SK-N-SH (cell line): ENCODE results near the gene LRRIQ1. TPM values are rescaled to one million over a fixed set of nuclear protein-coding genes. Genes with fewer than 3 reads are reported as not detected.

Source experiments
- CTCF ChIA-PET: fragments of 300-600, 350-600 bp; formaldehyde crosslinking; extraction: SDS; loops from one replicate; lab custom pipeline; 2021; lab: Yijun Ruan, JAX
- POLR2A ChIA-PET: fragments of 350-600 bp; sonication (Branson Sonifier 250); formaldehyde crosslinking; extraction: SDS; loops from one replicate; lab custom pipeline; 2020; ENCODE audit warnings: antibody characterized with exemption, inconsistent platforms; lab: Yijun Ruan, JAX
- DNase-seq: peaks from one replicate; pipeline ENCODE4 v3.0.0; 2012
- H2AFZ ChIP-seq: fragments of 200-600 bp; sonication (generic); 2 replicates; pipeline ENCODE4 v1.8.1; 2016; ENCODE audit warnings: antibody characterized with exemption, mild to moderate bottlenecking, low read depth
- H3F3A ChIP-seq: fragments of 200-600 bp; sonication (generic); replicated peaks from 2 replicates; pipeline ENCODE3; 2016; ENCODE audit warnings: antibody characterized with exemption, mild to moderate bottlenecking; ENCODE audit not compliant: insufficient read depth
- H3K27ac ChIP-seq, 2 experiments: fragments of 200-500 bp in 1 of 2; fragments of 200-600 bp in 1 of 2; sonication (Bioruptor generic) in 1 of 2; sonication (generic), shearing (Covaris generic) in 1 of 2; 2 replicates each; pipeline versions ENCODE4 v1.5.1 to v1.6.1; 2014 to 2016; ENCODE audit warnings: low read depth in 2 of 2, inconsistent platforms in 1 of 2, low read length in 1 of 2, mild to moderate bottlenecking in 1 of 2, mixed read lengths in 1 of 2
- H3K27me3 ChIP-seq: fragments of 200-600 bp; sonication (generic), shearing (Covaris generic); 2 replicates; pipeline ENCODE4 v1.6.1; 2016; ENCODE audit warnings: mixed run types; ENCODE audit not compliant: insufficient read depth
- H3K36me3 ChIP-seq, 2 experiments: fragments of 200-500 bp in 1 of 2; fragments of 200-600 bp in 1 of 2; sonication (Bioruptor generic) in 1 of 2; sonication (generic) in 1 of 2; replicated peaks in 1 of 2; 2 replicates each; pipeline versions ENCODE3 to v1.5.1; 2014 to 2016; ENCODE audit warnings: low read length in 1 of 2, mild to moderate bottlenecking in 1 of 2; ENCODE audit not compliant: insufficient read depth in 2 of 2, control insufficient read depth in 1 of 2
- H3K4me1 ChIP-seq, 2 experiments: fragments of 200-500 bp in 1 of 2; fragments of 200-600 bp in 1 of 2; sonication (Bioruptor generic) in 1 of 2; sonication (generic), shearing (Covaris generic) in 1 of 2; 2 replicates each; pipeline versions ENCODE4 v1.5.1 to v1.6.1; 2014 to 2016; ENCODE audit warnings: low read depth in 1 of 2, low read length in 1 of 2, mixed run types in 1 of 2; ENCODE audit not compliant: insufficient read depth in 2 of 2, control insufficient read depth in 1 of 2
- H3K4me2 ChIP-seq: fragments of 200-600 bp; sonication (generic), shearing (Covaris generic); 2 replicates; pipeline ENCODE4 v1.6.1; 2017; ENCODE audit warnings: mixed run types
- H3K4me3 ChIP-seq, 2 experiments: fragments of 200-500 bp in 1 of 2; fragments of 200-600 bp in 1 of 2; sonication (Bioruptor generic) in 1 of 2; sonication (generic), shearing (Covaris generic) in 1 of 2; 2 replicates each; pipeline versions ENCODE4 v1.5.1 to v1.8.1; 2014 to 2016; ENCODE audit warnings: low read depth in 2 of 2, inconsistent platforms in 1 of 2, low read length in 1 of 2, mild to moderate bottlenecking in 1 of 2, mixed read lengths in 1 of 2, moderate library complexity in 1 of 2
- H3K79me2 ChIP-seq: fragments of 200-600 bp; sonication (generic); 2 replicates; pipeline ENCODE4 v1.8.1; 2017; ENCODE audit warnings: mild to moderate bottlenecking; ENCODE audit not compliant: insufficient read depth
- H3K9ac ChIP-seq: fragments of 200-600 bp; sonication (generic); 2 replicates; pipeline ENCODE4 v1.6.1; 2017; ENCODE audit warnings: mixed run types
- H3K9me2 ChIP-seq: fragments of 200-600 bp; sonication (generic); 2 replicates; pipeline ENCODE4 v1.6.1; 2017; ENCODE audit warnings: mixed run types
- H3K9me3 ChIP-seq: fragments of 200-600 bp; sonication (generic); 2 replicates; pipeline ENCODE4 v1.6.1; 2017; ENCODE audit warnings: mixed run types, mild to moderate bottlenecking, moderate library complexity
- H4K20me1 ChIP-seq: fragments of 200-600 bp; sonication (generic); 2 replicates; pipeline ENCODE4 v1.6.1; 2017; ENCODE audit warnings: mild to moderate bottlenecking, mixed run types; ENCODE audit not compliant: insufficient read depth
- GABPA ChIP-seq: IDR thresholded peaks from 2 replicates; pipeline ENCODE4 v1.4.0; 2012; ENCODE audit warnings: low read depth, mild to moderate bottlenecking
- IRF3 ChIP-seq: fragments of 150-350 bp; IDR thresholded peaks from 2 replicates; pipeline ENCODE4 v1.6.1; 2016; ENCODE audit warnings: mild to moderate bottlenecking, low read depth, low read length
- MAX ChIP-seq: IDR thresholded peaks from 2 replicates; pipeline ENCODE4 v1.4.0; 2012; ENCODE audit warnings: low read depth
- NFIC ChIP-seq: IDR thresholded peaks from 2 replicates; pipeline ENCODE4 v1.4.0; 2012; ENCODE audit warnings: borderline replicate concordance
- PBX3 ChIP-seq: IDR thresholded peaks from 2 replicates; pipeline ENCODE4; 2012
- POLR2AphosphoS5 ChIP-seq: IDR thresholded peaks from 2 replicates; pipeline ENCODE4 v1.6.1; 2012; ENCODE audit warnings: low read depth, low read length
- REST ChIP-seq: IDR thresholded peaks from 2 replicates; pipeline ENCODE4 v1.6.1; 2012; ENCODE audit warnings: mild to moderate bottlenecking, low read depth, low read length, moderate library complexity
- USF2 ChIP-seq: fragments of 150-350 bp; IDR thresholded peaks from 2 replicates; pipeline ENCODE4 v1.6.1; 2017; ENCODE audit warnings: antibody characterized with exemption, low read length, low read depth, borderline replicate concordance
- WGBS: methylation state at CpG from one replicate; pipeline ENCODE4 v1.1.6; 2017; ENCODE audit warnings: low lambda C conversion rate; 5-methylcytosine and 5-hydroxymethylcytosine counted together
- polyA plus RNA-seq, 3 experiments: library from polyadenylated mRNA; depleted of rRNA; stranded (reverse); fragments of >200 nt; gene quantifications; 2 replicates each; pipeline ENCODE4 v1.2.3, GENCODE V29; 2012

Gene LRRIQ1
- polyA plus RNA-seq, 1 of the 3 experiments (the other 2 are of a cell fraction), result 0.39 TPM

GRCh38 chr12:85179680-85180270, 143.6 kb downstream of the LRRIQ1 start:
- ChIA-PET CTCF (no interaction called here), POLR2A (no interaction called here)
- WGBS, result 47% methylated on average over 2 of the region's 2 CpGs
- TF ChIP-seq MAX (no peak), PBX3 (peak; percentile 62), NFIC (peak; percentile 35; the same call in 1 of the 2 replicates)
- TF ChIP-seq, all 33 proteins: peak for 2
- Histone ChIP-seq H3K27ac (no peak overlapping the region), H3K4me3 (no peak overlapping the region), H3K9me2 (no peaks in the 10 kb centered on the region; the same call in 1 of the 2 replicates), H3K9me3 (no peaks in the 10 kb centered on the region), H4K20me1 (no peaks in the 10 kb centered on the region), H3F3A (peaks cover 7% of the 10 kb centered on the region), H3K4me2 (no peak overlapping the region), H3K9ac (no peak overlapping the region), H3K79me2 (no peaks in the 10 kb centered on the region), H3K36me3 (no peaks in the 10 kb centered on the region), H3K4me1 (no peaks in the 10 kb centered on the region; a peak in 1 of 4 replicates), H3K27me3 (no peaks in the 10 kb centered on the region), H2AFZ (no peak overlapping the region)
- no peak for DNase-seq

GRCh38 chr12:85182699-85183098, 146.5 kb downstream of the LRRIQ1 start:
- Histone ChIP-seq H3K27me3 (no peaks in the 10 kb centered on the region), H2AFZ (no peak overlapping the region), H3K4me3 (no peak overlapping the region), H3K9me2 (no peaks in the 10 kb centered on the region; the same call in 1 of the 2 replicates), H3F3A (peaks cover 7% of the 10 kb centered on the region), H3K4me1 (no peaks in the 10 kb centered on the region; a peak in 1 of 4 replicates), H3K9ac (no peak overlapping the region), H3K4me2 (no peak overlapping the region), H3K27ac (no peak overlapping the region), H3K9me3 (no peaks in the 10 kb centered on the region; the same call in 1 of the 2 replicates), H3K79me2 (no peaks in the 10 kb centered on the region), H4K20me1 (no peaks in the 10 kb centered on the region), H3K36me3 (no peaks in the 10 kb centered on the region)
- WGBS, result 60% methylated on average over 4 of the region's 4 CpGs
- ChIA-PET CTCF (interaction anchor here (0.5 to 1.4 kb wide), 2 partner anchors 242 to 1712 kb away, joined by 3 to 4 read pairs; no protein-coding TSS in a partner anchor), POLR2A (no interaction called here)
- DNase-seq, result no peak
- TF ChIP-seq REST, result no peak
- no peak for TF ChIP-seq POLR2AphosphoS5
- no peak for TF ChIP-seq USF2
- TF ChIP-seq IRF3, result no peak
- TF ChIP-seq NFIC, result no peak
- TF ChIP-seq GABPA, result no peak
